Colonic mucosa (tissue), 4 donors: ENCODE results near the gene ERBB4. TPM values are rescaled to one million over a fixed set of nuclear protein-coding genes. Genes with fewer than 3 reads are reported as not detected.

ENCODE experiments used
- DNase-seq: peaks from one replicate; pipeline ENCODE4 v3.0.0-alpha.2; 2020
- H3K27ac ChIP-seq: fragments of 200-600 bp; one replicate; pipeline ENCODE4 v1.8.0; 2021
- H3K27me3 ChIP-seq: fragments of 200-600 bp; one replicate; pipeline ENCODE4 v1.8.0; 2021
- H3K36me3 ChIP-seq: fragments of 200-600 bp; one replicate; pipeline ENCODE4 v1.8.0; 2021
- H3K4me1 ChIP-seq: fragments of 200-600 bp; one replicate; pipeline ENCODE4 v1.8.0; 2021; ENCODE audit warnings: mild to moderate bottlenecking
- H3K4me3 ChIP-seq: fragments of 200-600 bp; one replicate; pipeline ENCODE4 v1.8.0; 2021
- H3K9ac ChIP-seq, 2 donors: one replicate each; pipeline ENCODE4 v1.7.0; 2013; ENCODE audit warnings: control low read depth in 2 of 2, low read depth in 2 of 2, low read length in 2 of 2
- H3K9me3 ChIP-seq: fragments of 200-600 bp; one replicate; pipeline ENCODE4 v1.8.0; 2021
- CTCF ChIP-seq: fragments of 200-600 bp; IDR thresholded peaks from one replicate; pipeline ENCODE4 v1.8.0; 2022; ENCODE audit warnings: antibody characterized with exemption, mild to moderate bottlenecking
- intact Hi-C: fragments of 100-400 bp; cut with DNase I; formaldehyde crosslinking; loops from one replicate; pipeline ENCODE4 v1.14.1; 2022
- total RNA-seq, 2 donors: library from RNA; stranded (reverse); fragmentation: NEBNext Ultra II Directional in 1 of 2; extraction: Animal tissue kit (Norgen Biotek cat#: 25700) in 1 of 2; gene quantifications; one replicate each; pipeline ENCODE4 v1.2.1, GENCODE V29; 2021
- donor health status: healthy.
- donor health status: DM: no; HTN: no; CAD: no.
- donor health status: DM: no; HTN: no; CAD: no.

ERBB4 gene
- total RNA-seq, 2 donors from 2014 or later: 0.05 to 0.07 TPM

- Histone ChIP-seq H3K36me3 (no peaks in the 10 kb centered on the region), H3K4me3 (no peak overlapping the region), H3K27ac (no peak overlapping the region), H3K9me3 (no peaks in the 10 kb centered on the region), H3K9ac (no peak overlapping the region), H3K27me3 (no peaks in the 10 kb centered on the region), H3K4me1 (no peaks in the 10 kb centered on the region)
- intact Hi-C loops: no loop called here
- DNase-seq: no peak
- TF ChIP-seq CTCF: no peak
Measured at GRCh38 chr2:212528106-212528856, 10.3 kb downstream of the ERBB4 start.

GRCh38 chr2:212526059-212526458, 12.5 kb downstream of the ERBB4 start:
- DNase-seq: no peak
- H3K27me3 ChIP-seq: no peaks in the 10 kb centered on the region
- H3K9ac ChIP-seq: no peak overlapping the region
- no peak for TF ChIP-seq CTCF
- no peak overlapping the region for H3K4me3 ChIP-seq
- intact Hi-C loops: no loop called here
- H3K9me3 ChIP-seq: no peaks in the 10 kb centered on the region
- no peak overlapping the region for H3K27ac ChIP-seq
- no peaks in the 10 kb centered on the region for H3K4me1 ChIP-seq
- H3K36me3 ChIP-seq: no peaks in the 10 kb centered on the region

GRCh38 chr2:212523756-212524155, 14.8 kb downstream of the ERBB4 start:
- Histone ChIP-seq H3K4me1 (no peaks in the 10 kb centered on the region), H3K4me3 (no peak overlapping the region), H3K9ac (no peak overlapping the region), H3K27ac (no peak overlapping the region), H3K27me3 (no peaks in the 10 kb centered on the region), H3K36me3 (no peaks in the 10 kb centered on the region), H3K9me3 (no peaks in the 10 kb centered on the region)
- no peak for DNase-seq
- intact Hi-C loops: no loop called here
- TF ChIP-seq CTCF: no peak

- Histone ChIP-seq H3K4me3 (no peak overlapping the region), H3K27me3 (no peaks in the 10 kb centered on the region), H3K9me3 (no peaks in the 10 kb centered on the region), H3K27ac (no peak overlapping the region), H3K9ac (no peak overlapping the region), H3K4me1 (no peaks in the 10 kb centered on the region), H3K36me3 (no peaks in the 10 kb centered on the region)
- intact Hi-C loops: no loop called here
- no peak for DNase-seq
- TF ChIP-seq CTCF: no peak
Measured at GRCh38 chr2:212520340-212520739, 18.3 kb downstream of the ERBB4 start.

GRCh38 chr2:212517693-212518092, 20.9 kb downstream of the ERBB4 start:
- intact Hi-C loops: no loop called here
- Histone ChIP-seq H3K4me3 (no peak overlapping the region), H3K4me1 (no peaks in the 10 kb centered on the region), H3K27ac (no peak overlapping the region), H3K27me3 (no peaks in the 10 kb centered on the region), H3K9me3 (no peaks in the 10 kb centered on the region), H3K36me3 (no peaks in the 10 kb centered on the region), H3K9ac (no peak overlapping the region)
- TF ChIP-seq CTCF: no peak
- no peak for DNase-seq
